ENCODE data around the gene PDCD1LG2.

DNA sequence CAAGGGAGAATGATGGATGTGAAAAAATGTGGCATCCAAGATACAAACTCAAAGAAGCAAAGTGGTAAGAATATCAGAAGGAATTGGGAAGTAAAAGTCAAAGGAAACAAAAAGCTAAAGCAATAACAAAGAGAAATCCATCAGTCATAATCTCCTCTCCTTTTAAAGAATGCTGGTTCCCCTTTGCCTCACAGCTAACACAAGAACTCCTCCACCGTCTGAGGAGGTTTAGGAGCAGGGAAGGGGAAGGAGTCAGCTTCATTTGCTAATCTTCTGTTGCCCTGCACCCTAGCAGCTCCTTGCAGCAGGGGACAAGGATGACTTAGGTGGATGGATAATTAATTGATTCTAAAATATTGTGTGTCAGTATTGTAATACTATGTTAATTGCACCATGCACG, 43.6 kb upstream of the PDCD1LG2 start:
- TF ChIP-seq, protein P1, sequence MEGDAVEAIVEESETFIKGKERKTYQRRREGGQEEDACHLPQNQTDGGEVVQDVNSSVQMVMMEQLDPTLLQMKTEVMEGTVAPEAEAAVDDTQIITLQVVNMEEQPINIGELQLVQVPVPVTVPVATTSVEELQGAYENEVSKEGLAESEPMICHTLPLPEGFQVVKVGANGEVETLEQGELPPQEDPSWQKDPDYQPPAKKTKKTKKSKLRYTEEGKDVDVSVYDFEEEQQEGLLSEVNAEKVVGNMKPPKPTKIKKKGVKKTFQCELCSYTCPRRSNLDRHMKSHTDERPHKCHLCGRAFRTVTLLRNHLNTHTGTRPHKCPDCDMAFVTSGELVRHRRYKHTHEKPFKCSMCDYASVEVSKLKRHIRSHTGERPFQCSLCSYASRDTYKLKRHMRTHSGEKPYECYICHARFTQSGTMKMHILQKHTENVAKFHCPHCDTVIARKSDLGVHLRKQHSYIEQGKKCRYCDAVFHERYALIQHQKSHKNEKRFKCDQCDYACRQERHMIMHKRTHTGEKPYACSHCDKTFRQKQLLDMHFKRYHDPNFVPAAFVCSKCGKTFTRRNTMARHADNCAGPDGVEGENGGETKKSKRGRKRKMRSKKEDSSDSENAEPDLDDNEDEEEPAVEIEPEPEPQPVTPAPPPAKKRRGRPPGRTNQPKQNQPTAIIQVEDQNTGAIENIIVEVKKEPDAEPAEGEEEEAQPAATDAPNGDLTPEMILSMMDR (IDR thresholded peaks at IDR 0.05), result no peak
- TF ChIP-seq POLR2A (IDR thresholded peaks at IDR 0.05), result no peak
